Liver (tissue), 9 donors: ENCODE results near the gene CEP97. TPM values are rescaled to one million over a fixed set of nuclear protein-coding genes. Genes with fewer than 3 reads are reported as not detected.
"Not testable (repeated sequence)": the region's sequence is repeated elsewhere in the genome, so short reads cannot be mapped to it uniquely, and the experiment has no call there.

ENCODE experiments used
- DNase-seq: peaks from one replicate; pipeline ENCODE4 v3.0.0-alpha.2; 2017; ENCODE audit warnings: low spot score
- H3K27ac ChIP-seq, 2 donors: one replicate each; pipeline ENCODE4 v1.7.0; 2013; ENCODE audit warnings: inconsistent platforms in 2 of 2, low read length in 2 of 2, control low read depth in 1 of 2, low read depth in 1 of 2, mild to moderate bottlenecking in 1 of 2
- H3K27me3 ChIP-seq, 4 donors: one replicate each; pipeline versions ENCODE4 v1.6.1 to v1.7.0; 2013; ENCODE audit warnings: low read length in 3 of 4, inconsistent platforms in 1 of 4, mild to moderate bottlenecking in 1 of 4, moderate library complexity in 1 of 4; ENCODE audit not compliant: control insufficient read depth in 4 of 4, insufficient read depth in 4 of 4
- H3K36me3 ChIP-seq, 4 donors: one replicate each; pipeline versions ENCODE4 v1.6.1 to v1.7.0; 2013; ENCODE audit warnings: low read length in 3 of 4, mild to moderate bottlenecking in 3 of 4, low read depth in 1 of 4, moderate library complexity in 1 of 4; ENCODE audit not compliant: control insufficient read depth in 4 of 4, insufficient read depth in 3 of 4
- H3K4me1 ChIP-seq, 4 donors: one replicate each; pipeline versions ENCODE4 v1.6.1 to v1.7.0; 2013; ENCODE audit warnings: low read length in 3 of 4, mild to moderate bottlenecking in 3 of 4, moderate library complexity in 1 of 4; ENCODE audit not compliant: control insufficient read depth in 4 of 4, insufficient read depth in 4 of 4
- H3K4me3 ChIP-seq, 3 donors: one replicate each; pipeline versions ENCODE4 v1.6.1 to v1.7.0; 2013; ENCODE audit warnings: low read length in 3 of 3, control low read depth in 1 of 3, low read depth in 1 of 3, mild to moderate bottlenecking in 1 of 3
- H3K9ac ChIP-seq, 2 donors: one replicate each; pipeline ENCODE4 v1.7.0; 2013; ENCODE audit warnings: low read length in 2 of 2, mild to moderate bottlenecking in 2 of 2, moderate library complexity in 2 of 2, control low read depth in 1 of 2, low read depth in 1 of 2
- H3K9me3 ChIP-seq, 4 donors: one replicate each; pipeline versions ENCODE4 v1.6.1 to v1.7.0; 2013; ENCODE audit warnings: low read length in 3 of 4; ENCODE audit not compliant: control insufficient read depth in 4 of 4
- ATF3 ChIP-seq: IDR thresholded peaks from 2 replicates; pipeline ENCODE4 v1.6.1; 2016; ENCODE audit warnings: antibody characterized with exemption
- CTCF ChIP-seq: fragments of 150-350 bp; IDR thresholded peaks from 2 replicates; pipeline ENCODE4 v1.5.1; 2017; ENCODE audit warnings: improper control_type of control experiment, low read depth, low read length; ENCODE audit not compliant: missing input control
- EGR1 ChIP-seq, 2 donors: IDR thresholded peaks; 2 replicates each; pipeline ENCODE4 v1.6.1; 2016 to 2018; ENCODE audit warnings: antibody characterized with exemption in 2 of 2, low read depth in 2 of 2
- FOXA1 ChIP-seq: IDR thresholded peaks from 2 replicates; pipeline ENCODE4 v1.6.1; 2016; ENCODE audit warnings: antibody characterized with exemption
- FOXA2 ChIP-seq: IDR thresholded peaks from 2 replicates; pipeline ENCODE4 v1.6.1; 2016; ENCODE audit warnings: antibody characterized with exemption
- GABPA ChIP-seq, 2 donors: IDR thresholded peaks in 1 of 2; conservative IDR thresholded peaks in 1 of 2; 2 replicates each; pipeline ENCODE4 v1.6.1; 2016; ENCODE audit warnings: antibody characterized with exemption in 2 of 2, mild to moderate bottlenecking in 1 of 2, moderate library complexity in 1 of 2
- HNF4A ChIP-seq, 2 donors: conservative IDR thresholded peaks; 2 replicates each; pipeline ENCODE4 v1.6.1; 2016; ENCODE audit warnings: antibody characterized with exemption in 2 of 2, mild to moderate bottlenecking in 2 of 2
- HNF4G ChIP-seq: IDR thresholded peaks from 2 replicates; pipeline ENCODE4 v1.6.1; 2016; ENCODE audit warnings: antibody characterized with exemption
- MAX ChIP-seq: IDR thresholded peaks from 2 replicates; pipeline ENCODE4 v1.6.1; 2016; ENCODE audit warnings: antibody characterized with exemption
- NR2F2 ChIP-seq: IDR thresholded peaks from 2 replicates; pipeline ENCODE4 v1.6.1; 2016; ENCODE audit warnings: antibody characterized with exemption
- RAD21 ChIP-seq, 2 donors: IDR thresholded peaks; 2 replicates each; pipeline ENCODE4 v1.6.1; 2016; ENCODE audit warnings: antibody characterized with exemption in 2 of 2, mild to moderate bottlenecking in 2 of 2
- REST ChIP-seq: IDR thresholded peaks from 2 replicates; pipeline ENCODE4 v1.6.1; 2016; ENCODE audit warnings: antibody characterized with exemption, mild to moderate bottlenecking
- RXRA ChIP-seq, 2 donors: IDR thresholded peaks; 2 replicates each; pipeline ENCODE4 v1.6.1; 2017 to 2018; ENCODE audit warnings: antibody characterized with exemption in 2 of 2, mild to moderate bottlenecking in 1 of 2
- SP1 ChIP-seq: IDR thresholded peaks from 2 replicates; pipeline ENCODE4 v1.6.1; 2018; ENCODE audit warnings: antibody characterized with exemption, mild to moderate bottlenecking
- TAF1 ChIP-seq: conservative IDR thresholded peaks from 2 replicates; pipeline ENCODE4 v1.6.1; 2016; ENCODE audit warnings: antibody characterized with exemption, mild to moderate bottlenecking
- YY1 ChIP-seq: IDR thresholded peaks from 2 replicates; pipeline ENCODE4 v1.6.1; 2016; ENCODE audit warnings: antibody characterized with exemption, mild to moderate bottlenecking
- ZBTB33 ChIP-seq: IDR thresholded peaks from 2 replicates; pipeline ENCODE4 v1.6.1; 2016; ENCODE audit warnings: antibody characterized with exemption
- WGBS: extraction: QIAGEN DNeasy Blood & Tissue Kit; methylation state at CpG from one replicate; pipeline ENCODE4 v1.1.7; 2013; 5-methylcytosine and 5-hydroxymethylcytosine counted together
- polyA plus RNA-seq, 2 donors: library from polyadenylated mRNA; stranded (reverse) in 1 of 2; unstranded in 1 of 2; fragments of 200-250 nt in 1 of 2; fragments of >200 nt in 1 of 2; fragmentation: Nextera tagmentation in 1 of 2; extraction: Ambion mirVana in 1 of 2; gene quantifications; one replicate each; pipeline versions ENCODE4 v1.2.1 to v1.2.3, GENCODE V29; 2013 to 2015
- total RNA-seq, 2 donors: library from RNA; depleted of rRNA; stranded (reverse); fragments of >200 nt; gene quantifications; one replicate each; pipeline ENCODE4 v1.2.3, GENCODE V29; 2014
- donor health status: healthy.
- donor health status: healthy.
- donor health status: healthy.
- donor health status: healthy.
- donor health status: healthy.

The CEP97 gene
- total and polyA plus RNA-seq, 4 donors = 0.57 to 8.3 (median 2.1) TPM

GRCh38 chr3:101744811-101745210 lies 20.4 kb downstream of the CEP97 start:
- Histone ChIP-seq H3K9ac (no peak overlapping the region), H3K9me3 (no peaks in the 10 kb centered on the region), H3K36me3 (no peaks in the 10 kb centered on the region), H3K27me3 (no peaks in the 10 kb centered on the region), H3K4me1 (no peaks in the 10 kb centered on the region), H3K27ac (no peak overlapping the region), H3K4me3 (no peak overlapping the region)
- WGBS = 8% methylated on average over 1 of the region's 1 CpG
- TF ChIP-seq YY1 (no peak), MAX (no peak), REST (no peak), FOXA1 (no peak), TAF1 (no peak), HNF4G (no peak), GABPA (IDR thresholded peaks at IDR 0.05 in 1 of 2, conservative IDR thresholded peaks at IDR 0.05 in 1 of 2) (no peak), FOXA2 (no peak)
- DNase-seq = no peak

GRCh38 chr3:101745934-101746333 lies 21.5 kb downstream of the CEP97 start:
- not testable (repeated sequence) for H3K4me3 ChIP-seq, H3K4me1 ChIP-seq, H3K9me3 ChIP-seq, H3K27me3 ChIP-seq, H3K27ac ChIP-seq, H3K36me3 ChIP-seq, H3K9ac ChIP-seq, DNase-seq
- 96% methylated on average over 1 of the region's 1 CpG for WGBS

GRCh38 chr3:101753386-101754113 lies 29.1 kb downstream of the CEP97 start:
- not testable (repeated sequence) for H3K4me3 ChIP-seq, H3K9ac ChIP-seq, H3K27me3 ChIP-seq, H3K27ac ChIP-seq, H3K9me3 ChIP-seq, H3K36me3 ChIP-seq, DNase-seq, H3K4me1 ChIP-seq
- WGBS = 92% methylated on average over 13 of the region's 23 CpGs

- H3K27ac ChIP-seq = no peak overlapping the region
- no peak for DNase-seq
- no peaks in the 10 kb centered on the region for H3K27me3 ChIP-seq
- WGBS = 94% methylated on average over 6 of the region's 6 CpGs
- H3K36me3 ChIP-seq = peaks cover 2 to 11% (median 3%) of the 10 kb centered on the region in 4 donors
- H3K9me3 ChIP-seq = no peaks in the 10 kb centered on the region
- no peak overlapping the region for H3K9ac ChIP-seq
- no peaks in the 10 kb centered on the region for H3K4me1 ChIP-seq
- no peak overlapping the region for H3K4me3 ChIP-seq
- no peak for TF ChIP-seq CTCF
- TF ChIP-seq RXRA (IDR thresholded peaks at IDR 0.05) = no peak
- no peak for TF ChIP-seq EGR1 (IDR thresholded peaks at IDR 0.05; ENCODE audit: low read depth in 2 of 2)
- TF ChIP-seq ATF3 = no peak
- TF ChIP-seq ZBTB33 = no peak
- TF ChIP-seq HNF4A (conservative IDR thresholded peaks at IDR 0.05) = no peak
- no peak for TF ChIP-seq RAD21 (IDR thresholded peaks at IDR 0.05)
- no peak for TF ChIP-seq GABPA (IDR thresholded peaks at IDR 0.05 in 1 of 2, conservative IDR thresholded peaks at IDR 0.05 in 1 of 2)
- TF ChIP-seq SP1 = no peak
- TF ChIP-seq FOXA2 = no peak
- TF ChIP-seq NR2F2 = no peak
- no peak for TF ChIP-seq TAF1
Measured at GRCh38 chr3:101758224-101758623, 33.8 kb downstream of the CEP97 start.
